ENCODE measurements around the gene GUCY2F. TPM values are rescaled to one million over a fixed set of nuclear protein-coding genes. Genes with fewer than 3 reads are reported as not detected.

The GUCY2F gene
- polyA plus RNA-seq, 1 donor (not counting 4 experiments of a cell fraction or from before 2014, with no cell fraction given), result not detected

DNA sequence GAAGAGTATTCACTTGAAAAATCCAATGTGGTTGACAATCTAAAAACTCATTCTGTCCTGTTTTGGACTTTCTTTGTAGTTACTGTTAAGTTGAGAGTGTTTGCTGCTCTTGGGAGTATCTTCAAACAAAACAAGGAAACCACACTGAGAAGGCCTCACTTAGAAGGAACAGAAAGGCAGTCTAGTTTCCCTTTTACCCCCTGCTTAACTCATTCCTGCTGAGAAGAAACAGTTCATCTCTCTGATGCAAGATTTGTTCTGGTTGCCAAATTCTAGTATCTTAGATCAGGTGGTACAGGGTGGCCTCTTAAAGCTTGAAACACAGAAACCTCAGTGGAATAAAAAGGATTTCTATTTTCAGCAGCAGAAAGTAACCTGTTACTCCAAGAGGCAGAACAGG lies 41.4 kb downstream of the GUCY2F start:
- no peak for TF ChIP-seq EZH2 (IDR thresholded peaks at IDR 0.05; ENCODE audit: low read length)
- TF ChIP-seq, protein P1, sequence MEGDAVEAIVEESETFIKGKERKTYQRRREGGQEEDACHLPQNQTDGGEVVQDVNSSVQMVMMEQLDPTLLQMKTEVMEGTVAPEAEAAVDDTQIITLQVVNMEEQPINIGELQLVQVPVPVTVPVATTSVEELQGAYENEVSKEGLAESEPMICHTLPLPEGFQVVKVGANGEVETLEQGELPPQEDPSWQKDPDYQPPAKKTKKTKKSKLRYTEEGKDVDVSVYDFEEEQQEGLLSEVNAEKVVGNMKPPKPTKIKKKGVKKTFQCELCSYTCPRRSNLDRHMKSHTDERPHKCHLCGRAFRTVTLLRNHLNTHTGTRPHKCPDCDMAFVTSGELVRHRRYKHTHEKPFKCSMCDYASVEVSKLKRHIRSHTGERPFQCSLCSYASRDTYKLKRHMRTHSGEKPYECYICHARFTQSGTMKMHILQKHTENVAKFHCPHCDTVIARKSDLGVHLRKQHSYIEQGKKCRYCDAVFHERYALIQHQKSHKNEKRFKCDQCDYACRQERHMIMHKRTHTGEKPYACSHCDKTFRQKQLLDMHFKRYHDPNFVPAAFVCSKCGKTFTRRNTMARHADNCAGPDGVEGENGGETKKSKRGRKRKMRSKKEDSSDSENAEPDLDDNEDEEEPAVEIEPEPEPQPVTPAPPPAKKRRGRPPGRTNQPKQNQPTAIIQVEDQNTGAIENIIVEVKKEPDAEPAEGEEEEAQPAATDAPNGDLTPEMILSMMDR (optimal IDR thresholded peaks at IDR 0.05 in 1 of 3, IDR thresholded peaks at IDR 0.05 in 1 of 3, conservative IDR thresholded peaks at IDR 0.05 in 1 of 3; ENCODE audit: extremely low read depth in 1 of 3, insufficient read depth in 2 of 3, low read length in 3 of 3), result no peak
- H3K4me3 ChIP-seq (ENCODE audit: control insufficient read depth in 2 of 3, extremely low read depth in 1 of 3, insufficient read depth in 2 of 3, low read depth in 1 of 3, low read length in 3 of 3), result no peak overlapping the region
- no peaks in the 10 kb centered on the region for H3K36me3 ChIP-seq (ENCODE audit: control insufficient read depth in 2 of 2, extremely low read depth in 1 of 2, insufficient read depth in 2 of 2, low read length in 2 of 2)
- H3K9me3 ChIP-seq (ENCODE audit: control insufficient read depth, low read depth, low read length), result no peaks in the 10 kb centered on the region
- H4K20me1 ChIP-seq (ENCODE audit: control insufficient read depth, extremely low read depth, insufficient read depth, low read length), result no peaks in the 10 kb centered on the region
- FAIRE-seq (no peak), DNase-seq (ENCODE audit: low read depth, low spot score) (no peak)
- no peak overlapping the region for H3K9ac ChIP-seq (ENCODE audit: control insufficient read depth, extremely low read depth, insufficient read depth, low read length)
- no peak overlapping the region for H3K27ac ChIP-seq (ENCODE audit: control insufficient read depth, insufficient read depth, low read length)
- no peak overlapping the region for H2AFZ ChIP-seq (ENCODE audit: control insufficient read depth, low read length)
- peaks cover 3% of the 10 kb centered on the region for H3K27me3 ChIP-seq (ENCODE audit: control insufficient read depth, extremely low read depth, insufficient read depth, low read length)
- no peak overlapping the region for H3K4me2 ChIP-seq (ENCODE audit: control insufficient read depth, extremely low read depth, insufficient read depth, low read depth, low read length)
- H3K79me2 ChIP-seq (ENCODE audit: control insufficient read depth, insufficient read depth, low read length), result no peaks in the 10 kb centered on the region
- dilution Hi-C loops (cut with MboI; ENCODE audit: extremely low pct_ligation_motif_present, low sequenced_read_pairs), result no loop called here
- H3K4me1 ChIP-seq (ENCODE audit: control insufficient read depth, extremely low read depth, insufficient read depth, low read length), result no peaks in the 10 kb centered on the region
- H3K9me1 ChIP-seq (ENCODE audit: control insufficient read depth, extremely low read depth, insufficient read depth, low read length), result no peaks in the 10 kb centered on the region

DNA sequence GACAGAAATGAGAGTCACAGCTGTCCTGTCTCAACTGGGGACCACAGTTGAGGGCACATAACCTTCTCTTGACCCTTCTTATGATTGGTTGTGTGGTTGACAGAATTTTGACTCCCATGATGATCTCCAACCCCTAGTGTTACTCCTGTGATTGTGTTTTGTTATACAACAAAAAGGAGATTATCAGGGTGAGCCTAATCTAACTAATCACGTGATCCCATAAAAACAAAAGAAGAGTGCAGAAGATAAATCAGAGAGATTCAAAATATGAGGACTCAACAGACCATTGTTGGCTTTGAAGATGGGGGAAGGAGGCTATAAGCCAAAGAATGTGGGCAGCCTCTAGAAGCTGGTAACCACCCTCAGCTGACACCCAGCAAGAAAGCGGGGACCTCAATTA lies 72.7 kb downstream of the GUCY2F start:
- Histone ChIP-seq H3K27me3 (ENCODE audit: control insufficient read depth, extremely low read depth, insufficient read depth, low read length) (no peaks in the 10 kb centered on the region), H3K9me1 (ENCODE audit: control insufficient read depth, extremely low read depth, insufficient read depth, low read length) (no peaks in the 10 kb centered on the region), H4K20me1 (ENCODE audit: control insufficient read depth, extremely low read depth, insufficient read depth, low read length) (no peaks in the 10 kb centered on the region), H3K4me3 (ENCODE audit: control insufficient read depth in 2 of 3, extremely low read depth in 1 of 3, insufficient read depth in 2 of 3, low read depth in 1 of 3, low read length in 3 of 3) (no peak overlapping the region), H3K9me3 (ENCODE audit: control insufficient read depth, low read depth, low read length) (no peaks in the 10 kb centered on the region), H3K27ac (ENCODE audit: control insufficient read depth, insufficient read depth, low read length) (no peak overlapping the region), H3K4me1 (ENCODE audit: control insufficient read depth, extremely low read depth, insufficient read depth, low read length) (no peaks in the 10 kb centered on the region), H3K4me2 (ENCODE audit: control insufficient read depth, extremely low read depth, insufficient read depth, low read depth, low read length) (no peak overlapping the region), H3K79me2 (ENCODE audit: control insufficient read depth, insufficient read depth, low read length) (no peaks in the 10 kb centered on the region), H3K9ac (ENCODE audit: control insufficient read depth, extremely low read depth, insufficient read depth, low read length) (no peak overlapping the region), H2AFZ (ENCODE audit: control insufficient read depth, low read length) (no peak overlapping the region), H3K36me3 (ENCODE audit: control insufficient read depth in 2 of 2, extremely low read depth in 1 of 2, insufficient read depth in 2 of 2, low read length in 2 of 2) (no peaks in the 10 kb centered on the region)
- DNase-seq (ENCODE audit: low read depth, low spot score), result no peak
- no peak for FAIRE-seq
- dilution Hi-C loops (cut with MboI; ENCODE audit: extremely low pct_ligation_motif_present, low sequenced_read_pairs), result no loop called here
- TF ChIP-seq, protein P1 (optimal IDR thresholded peaks at IDR 0.05 in 1 of 3, IDR thresholded peaks at IDR 0.05 in 1 of 3, conservative IDR thresholded peaks at IDR 0.05 in 1 of 3; ENCODE audit: extremely low read depth in 1 of 3, insufficient read depth in 2 of 3, low read length in 3 of 3), result no peak
- TF ChIP-seq EZH2 (IDR thresholded peaks at IDR 0.05; ENCODE audit: low read length), result no peak

Data from keratinocyte (primary cell).